RPMI8226 (cell line): Measurements from ENCODE around the gene BCAT1.
"Not testable (repeated sequence)": the region's sequence is repeated elsewhere in the genome, so short reads cannot be mapped to it uniquely, and the experiment has no call there.

Experiments
- DNase-seq: peaks from one replicate; pipeline ENCODE4 v3.0.0-alpha.2; 2015

The BCAT1 gene

GRCh38 chr12:24898185-24898584 lies 50.7 kb downstream of the BCAT1 start:
- DNase-seq, result no peak

GRCh38 chr12:24896171-24896570 lies 52.7 kb downstream of the BCAT1 start:
- no peak for DNase-seq

- no peak for DNase-seq
Observed at GRCh38 chr12:24895612-24896011, 53.3 kb downstream of the BCAT1 start.

- DNase-seq, result no peak
Observed at GRCh38 chr12:24894879-24895278, 54.0 kb downstream of the BCAT1 start.

GRCh38 chr12:24890048-24890803 lies 58.7 kb downstream of the BCAT1 start:
- no peak for DNase-seq

GRCh38 chr12:24889411-24889810 lies 59.5 kb downstream of the BCAT1 start:
- no peak for DNase-seq

GRCh38 chr12:24888813-24889212 lies 60.1 kb downstream of the BCAT1 start:
- no peak for DNase-seq

GRCh38 chr12:24884911-24885310 lies 64.0 kb downstream of the BCAT1 start:
- no peak for DNase-seq

GRCh38 chr12:24881724-24882371 lies 67.1 kb downstream of the BCAT1 start:
- no peak for DNase-seq

- DNase-seq, result no peak
Observed at GRCh38 chr12:24881227-24881626, 67.7 kb downstream of the BCAT1 start.

- DNase-seq, result no peak
Observed at GRCh38 chr12:24880732-24881131, 68.2 kb downstream of the BCAT1 start.

GRCh38 chr12:24879644-24880043 lies 69.3 kb downstream of the BCAT1 start:
- DNase-seq, result no peak

- no peak for DNase-seq
Observed at GRCh38 chr12:24875014-24875413, 73.9 kb downstream of the BCAT1 start.

GRCh38 chr12:24872211-24872610 lies 76.7 kb downstream of the BCAT1 start:
- DNase-seq, result no peak

- not testable (repeated sequence) for DNase-seq
Observed at GRCh38 chr12:24866139-24866538, 82.8 kb downstream of the BCAT1 start.

- DNase-seq, result no peak
Observed at GRCh38 chr12:24864796-24865125, 84.1 kb downstream of the BCAT1 start.

- no peak for DNase-seq
Observed at GRCh38 chr12:24861766-24862540, 86.9 kb downstream of the BCAT1 start.

GRCh38 chr12:24860546-24860945 lies 88.4 kb downstream of the BCAT1 start:
- no peak for DNase-seq

GRCh38 chr12:24856541-24856940 lies 92.4 kb downstream of the BCAT1 start:
- no peak for DNase-seq

- no peak for DNase-seq
Observed at GRCh38 chr12:24854908-24855307, 94.0 kb downstream of the BCAT1 start.

GRCh38 chr12:24854017-24854416 lies 94.9 kb downstream of the BCAT1 start:
- DNase-seq, result no peak

- DNase-seq, result no peak
Observed at GRCh38 chr12:24853588-24853987, 95.3 kb downstream of the BCAT1 start.

- DNase-seq, result no peak
Observed at GRCh38 chr12:24853094-24853493, 95.8 kb downstream of the BCAT1 start.

GRCh38 chr12:24852420-24852819 lies 96.5 kb downstream of the BCAT1 start:
- DNase-seq, result no peak
